ENCODE measurements around the gene PXYLP1. TPM values are rescaled to one million over a fixed set of nuclear protein-coding genes. Genes with fewer than 3 reads are reported as not detected.

The PXYLP1 gene
- total and polyA plus RNA-seq, 9 of the 15 experiments (the other 6 are each of a cell fraction or from before 2014, with no cell fraction given) = 0.80 to 2.9 (median 1.3) TPM

DNA sequence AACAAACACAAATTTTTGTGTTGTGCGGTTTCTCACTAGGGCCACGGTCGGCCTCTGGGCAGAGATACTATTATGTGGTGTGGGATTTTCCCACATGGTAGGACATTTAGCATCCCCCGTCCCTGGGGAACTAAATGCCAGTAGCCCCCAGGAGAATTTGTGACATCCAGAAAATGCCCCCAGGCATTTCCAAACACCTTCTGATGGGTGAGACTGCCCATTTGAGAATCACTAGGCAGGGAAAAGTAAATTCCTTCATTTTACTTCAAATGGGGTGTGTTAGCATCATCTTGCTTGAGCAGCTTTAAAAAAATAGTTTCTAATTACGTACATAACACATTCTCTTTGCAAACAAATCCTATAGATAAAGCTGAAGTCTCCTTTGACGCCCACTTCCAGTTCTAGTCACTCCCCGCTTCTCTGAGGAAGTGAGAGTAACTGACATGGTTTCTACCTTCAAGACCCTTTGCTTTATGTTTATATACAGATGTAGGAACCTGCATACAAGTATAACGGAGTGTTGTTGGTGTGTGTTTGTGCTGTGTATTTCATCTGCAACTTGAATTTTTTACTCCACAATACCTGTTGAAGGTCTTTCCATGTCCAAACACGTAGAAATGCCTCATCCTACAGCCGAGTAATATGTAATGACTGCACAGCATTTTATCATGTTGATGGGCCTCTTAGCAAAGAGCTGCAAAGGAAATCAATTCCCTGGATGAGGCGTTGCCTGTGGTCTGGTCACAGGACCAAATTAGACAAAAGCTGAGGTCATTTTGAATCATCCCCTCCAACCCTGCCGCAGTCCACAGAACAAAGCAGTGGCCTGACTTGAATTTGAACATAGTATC is 105.3 kb downstream of the PXYLP1 start (continued):
- TF ChIP-seq BCLAF1 (IDR thresholded peaks at IDR 0.05; ENCODE audit: borderline replicate concordance in 1 of 2, control insufficient read depth in 1 of 2, low read depth in 2 of 2, low read length in 1 of 2) = no peak
- no peak for TF ChIP-seq ZNF121 (CRISPR knock-in tag; conservative IDR thresholded peaks at IDR 0.05)
- TF ChIP-seq ZNF253 (CRISPR knock-in tag; conservative IDR thresholded peaks at IDR 0.05) = no peak
- no peak for TF ChIP-seq HDGF (IDR thresholded peaks at IDR 0.05)
- peak; percentile 24; the same call in 1 of the 2 replicates for TF ChIP-seq TOE1 (IDR thresholded peaks at IDR 0.05; ENCODE audit: borderline replicate concordance)
- TF ChIP-seq TOE1 (CRISPR knock-in tag; IDR thresholded peaks at IDR 0.05; ENCODE audit: borderline replicate concordance, low read depth) = no peak
- no peak for TF ChIP-seq ZNF561 (CRISPR knock-in tag; conservative IDR thresholded peaks at IDR 0.05)
- TF ChIP-seq MTF1 (CRISPR knock-in tag; IDR thresholded peaks at IDR 0.05; ENCODE audit: borderline replicate concordance) = no peak
- TF ChIP-seq JUND (IDR thresholded peaks at IDR 0.05; ENCODE audit: borderline replicate concordance, low read depth, low read length) = peak; percentile 42; the same call in 1 of the 2 replicates
- TF ChIP-seq JUND (tag; IDR thresholded peaks at IDR 0.05; ENCODE audit: borderline replicate concordance, low read depth, low read length) = 0 out of 3 replicates have a peak, but pooled peaks have one; percentile 43
- TF ChIP-seq SUPT5H (IDR thresholded peaks at IDR 0.05) = no peak
- TF ChIP-seq ZC3H11A (IDR thresholded peaks at IDR 0.05; ENCODE audit: low read depth, low read length) = no peak
- no peak for TF ChIP-seq CBX2 (IDR thresholded peaks at IDR 0.05; ENCODE audit: insufficient read depth, low read length, poor library complexity, severe bottlenecking)
- TF ChIP-seq, protein P1, sequence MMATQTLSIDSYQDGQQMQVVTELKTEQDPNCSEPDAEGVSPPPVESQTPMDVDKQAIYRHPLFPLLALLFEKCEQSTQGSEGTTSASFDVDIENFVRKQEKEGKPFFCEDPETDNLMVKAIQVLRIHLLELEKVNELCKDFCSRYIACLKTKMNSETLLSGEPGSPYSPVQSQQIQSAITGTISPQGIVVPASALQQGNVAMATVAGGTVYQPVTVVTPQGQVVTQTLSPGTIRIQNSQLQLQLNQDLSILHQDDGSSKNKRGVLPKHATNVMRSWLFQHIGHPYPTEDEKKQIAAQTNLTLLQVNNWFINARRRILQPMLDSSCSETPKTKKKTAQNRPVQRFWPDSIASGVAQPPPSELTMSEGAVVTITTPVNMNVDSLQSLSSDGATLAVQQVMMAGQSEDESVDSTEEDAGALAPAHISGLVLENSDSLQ (IDR thresholded peaks at IDR 0.05) = no peak
- TF ChIP-seq ZNF551 (CRISPR knock-in tag; IDR thresholded peaks at IDR 0.05) = no peak
- no peak for TF ChIP-seq ZNF592 (IDR thresholded peaks at IDR 0.05)
- no peak for TF ChIP-seq POU5F1 (IDR thresholded peaks at IDR 0.05; ENCODE audit: borderline replicate concordance, low read depth, low read length, partially characterized antibody)

Data from K562 (cell line).